IMR-90 (cell line): Measurements from ENCODE around the gene ATP12A.

Experiments used
- CEBPB ChIP-seq: IDR thresholded peaks from 2 replicates; pipeline ENCODE4 v1.6.1; 2012; ENCODE audit warnings: low read depth, low read length, improper control_type of control experiment
- MAZ ChIP-seq: IDR thresholded peaks from 2 replicates; pipeline ENCODE4 v1.6.1; 2012; ENCODE audit warnings: low read depth, mild to moderate bottlenecking, low read length, improper control_type of control experiment, moderate library complexity, borderline replicate concordance
- RCOR1 ChIP-seq: IDR thresholded peaks from 2 replicates; pipeline ENCODE4 v1.6.1; 2012; ENCODE audit warnings: mild to moderate bottlenecking, low read length, improper control_type of control experiment; ENCODE audit not compliant: insufficient replicate concordance
- TF ChIP-seq, protein P1 (sequence below): conservative IDR thresholded peaks from 2 replicates; pipeline ENCODE4 v1.5.1; 2012; ENCODE audit warnings: mild to moderate bottlenecking, low read depth, low read length, improper control_type of control experiment
- TF ChIP-seq, protein P2 (sequence below): fragments of 150-350 bp; IDR thresholded peaks from 2 replicates; pipeline ENCODE4 v1.6.1; 2017; ENCODE audit warnings: mild to moderate bottlenecking, antibody characterized with exemption, low read length, low read depth

- TF ChIP-seq, protein P1, sequence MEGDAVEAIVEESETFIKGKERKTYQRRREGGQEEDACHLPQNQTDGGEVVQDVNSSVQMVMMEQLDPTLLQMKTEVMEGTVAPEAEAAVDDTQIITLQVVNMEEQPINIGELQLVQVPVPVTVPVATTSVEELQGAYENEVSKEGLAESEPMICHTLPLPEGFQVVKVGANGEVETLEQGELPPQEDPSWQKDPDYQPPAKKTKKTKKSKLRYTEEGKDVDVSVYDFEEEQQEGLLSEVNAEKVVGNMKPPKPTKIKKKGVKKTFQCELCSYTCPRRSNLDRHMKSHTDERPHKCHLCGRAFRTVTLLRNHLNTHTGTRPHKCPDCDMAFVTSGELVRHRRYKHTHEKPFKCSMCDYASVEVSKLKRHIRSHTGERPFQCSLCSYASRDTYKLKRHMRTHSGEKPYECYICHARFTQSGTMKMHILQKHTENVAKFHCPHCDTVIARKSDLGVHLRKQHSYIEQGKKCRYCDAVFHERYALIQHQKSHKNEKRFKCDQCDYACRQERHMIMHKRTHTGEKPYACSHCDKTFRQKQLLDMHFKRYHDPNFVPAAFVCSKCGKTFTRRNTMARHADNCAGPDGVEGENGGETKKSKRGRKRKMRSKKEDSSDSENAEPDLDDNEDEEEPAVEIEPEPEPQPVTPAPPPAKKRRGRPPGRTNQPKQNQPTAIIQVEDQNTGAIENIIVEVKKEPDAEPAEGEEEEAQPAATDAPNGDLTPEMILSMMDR: no peak
- TF ChIP-seq RCOR1 (no peak), CEBPB (no peak), MAZ (no peak)
- TF ChIP-seq, protein P2, sequence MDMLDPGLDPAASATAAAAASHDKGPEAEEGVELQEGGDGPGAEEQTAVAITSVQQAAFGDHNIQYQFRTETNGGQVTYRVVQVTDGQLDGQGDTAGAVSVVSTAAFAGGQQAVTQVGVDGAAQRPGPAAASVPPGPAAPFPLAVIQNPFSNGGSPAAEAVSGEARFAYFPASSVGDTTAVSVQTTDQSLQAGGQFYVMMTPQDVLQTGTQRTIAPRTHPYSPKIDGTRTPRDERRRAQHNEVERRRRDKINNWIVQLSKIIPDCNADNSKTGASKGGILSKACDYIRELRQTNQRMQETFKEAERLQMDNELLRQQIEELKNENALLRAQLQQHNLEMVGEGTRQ: no peak
Observed at GRCh38 chr13:24759197-24759596, 79.0 kb downstream of the ATP12A start.
